ENCODE data around the gene ZNF862.
A peak's percentile ranks its signal among the peaks of the same experiment; 100 is the strongest.

ZNF862 gene

DNA sequence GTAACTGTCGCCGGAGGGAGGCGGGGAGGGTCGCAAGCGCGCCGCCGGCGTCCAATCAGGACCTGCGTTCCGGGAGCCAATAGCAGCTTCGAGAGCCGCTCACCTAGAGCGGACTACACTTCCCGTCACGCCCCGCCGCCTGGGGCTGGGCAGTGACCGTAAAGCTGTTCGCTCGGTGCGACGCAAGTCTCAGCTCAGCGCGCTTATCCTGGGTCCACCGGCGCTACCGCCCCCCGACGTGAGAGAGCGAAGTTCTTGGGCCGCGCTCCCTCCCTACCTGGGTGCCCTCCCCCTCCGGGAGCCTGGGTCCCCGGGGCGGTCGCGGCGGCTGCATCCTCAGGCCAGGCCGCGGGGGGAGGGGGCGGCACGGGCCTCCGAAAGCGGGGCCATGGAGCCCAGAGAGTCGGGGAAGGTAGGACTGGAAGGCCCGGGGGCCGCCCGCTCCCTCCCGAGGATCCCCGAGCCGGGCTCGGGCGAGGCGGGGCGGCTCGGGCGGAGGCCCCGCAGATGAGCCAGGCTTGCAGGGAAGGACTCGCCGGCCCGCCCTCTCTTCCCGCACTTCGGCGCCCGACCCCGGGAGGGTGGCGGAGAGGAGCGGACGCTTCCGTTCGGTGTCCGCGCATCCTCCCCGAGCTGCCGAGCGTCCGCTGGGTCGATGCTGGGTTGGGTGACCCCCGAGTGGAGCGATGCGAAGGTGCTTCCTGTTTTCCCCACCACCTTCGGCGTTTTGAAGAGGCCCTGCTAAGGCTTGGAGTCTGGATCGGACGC, at the start of gene ZNF862:
Gene ZNF862, plus strand, starts transcription at position 152 of the 768 bp plus-strand sequence. Its CDS starts 237 bp downstream, at position 389.
- DNase-seq = peak; percentile 90 to 96 (median 94)

GRCh38 chr7:149789101-149789500, 49.1 kb upstream of the ZNF862 start:
- no peak for DNase-seq

DNA sequence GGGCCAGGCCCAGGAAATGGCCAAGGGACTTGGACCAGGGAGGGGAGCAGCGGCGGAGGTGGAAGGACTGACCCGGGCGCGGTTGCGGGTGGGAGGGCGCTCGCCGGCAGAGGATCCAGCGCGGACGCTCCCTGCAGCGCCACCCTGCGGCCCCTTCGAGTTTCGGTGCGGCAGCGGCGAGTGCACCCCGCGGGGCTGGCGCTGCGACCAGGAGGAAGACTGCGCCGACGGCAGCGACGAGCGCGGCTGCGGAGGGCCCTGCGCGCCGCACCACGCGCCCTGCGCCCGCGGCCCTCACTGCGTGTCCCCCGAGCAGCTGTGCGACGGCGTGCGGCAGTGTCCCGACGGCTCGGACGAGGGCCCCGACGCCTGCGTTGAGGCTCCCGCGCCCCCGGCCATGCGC, 48.0 kb upstream of the ZNF862 start:
- peak in 5 of 6 experiments; percentile 6 to 27 (median 20) for DNase-seq

DNA sequence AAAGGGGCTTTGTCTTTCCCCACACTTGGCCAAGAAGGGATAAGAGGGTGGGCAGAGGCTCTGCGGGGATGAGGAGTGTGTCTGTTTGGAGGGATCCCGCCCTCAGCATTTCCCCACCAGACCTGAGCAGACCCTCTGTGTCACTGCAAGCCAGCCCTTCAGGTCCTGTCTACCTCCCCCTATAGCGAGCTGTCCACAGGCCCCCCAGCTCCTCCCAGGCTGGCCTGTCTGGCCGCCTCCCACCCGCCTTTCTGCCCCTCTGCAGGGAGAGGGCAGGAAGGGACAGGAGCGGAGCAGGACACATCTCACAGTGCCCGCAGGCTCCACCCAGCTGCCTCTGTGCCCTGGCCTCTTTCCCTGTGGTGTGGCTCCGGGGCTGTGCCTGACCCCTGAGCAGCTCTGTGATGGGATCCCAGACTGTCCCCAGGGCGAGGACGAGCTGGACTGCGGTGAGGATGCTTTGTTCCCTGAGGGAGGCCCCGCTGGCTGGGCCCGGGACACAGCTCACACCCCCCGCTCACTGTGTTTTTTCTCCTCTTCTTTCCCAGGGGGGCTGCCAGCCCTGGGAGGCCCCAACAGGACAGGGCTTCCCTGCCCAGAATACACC, 47.3 kb upstream of the ZNF862 start:
- no peak for DNase-seq

GRCh38 chr7:149791411-149792219, 46.6 kb upstream of the ZNF862 start:
- DNase-seq = no peak

GRCh38 chr7:149792220-149792595, 46.0 kb upstream of the ZNF862 start:
- DNase-seq = no peak

DNA sequence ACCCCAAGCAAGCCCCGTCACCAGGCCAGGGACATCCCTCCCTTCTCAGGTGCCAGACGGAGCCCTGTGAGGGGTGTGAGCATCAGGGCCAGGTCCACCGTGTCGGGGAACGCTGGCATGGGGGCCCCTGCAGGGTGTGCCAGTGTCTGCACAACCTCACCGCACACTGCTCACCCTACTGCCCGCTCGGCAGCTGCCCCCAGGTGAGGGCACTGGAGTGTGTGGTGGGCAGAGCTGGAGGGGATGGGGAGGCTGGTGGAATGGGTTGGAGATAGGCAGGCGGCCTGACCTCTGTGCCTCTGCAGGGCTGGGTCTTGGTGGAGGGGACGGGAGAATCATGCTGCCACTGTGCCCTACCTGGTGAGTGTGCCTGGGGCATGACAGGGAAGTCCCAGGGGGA, 44.9 kb upstream of the ZNF862 start:
- no peak for DNase-seq

DNA sequence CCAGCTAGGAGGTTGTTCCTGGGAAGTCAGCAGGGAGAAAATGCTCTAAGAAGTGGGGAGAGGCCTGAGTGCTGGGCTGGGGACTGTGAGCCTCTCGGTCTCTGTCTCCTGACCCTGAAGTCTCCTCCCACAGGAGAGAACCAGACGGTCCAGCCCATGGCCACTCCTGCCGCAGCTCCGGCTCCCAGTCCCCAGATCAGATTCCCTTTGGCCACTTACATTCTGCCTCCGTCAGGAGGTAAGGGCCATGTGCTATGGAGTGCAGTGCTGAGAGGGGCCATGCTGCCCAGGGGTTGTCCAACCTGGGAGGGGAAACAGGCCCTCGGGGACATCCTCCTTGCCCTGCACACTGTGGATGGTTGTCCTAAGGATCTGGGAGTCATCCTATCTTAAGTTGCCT, 43.5 kb upstream of the ZNF862 start:
- no peak for DNase-seq

GRCh38 chr7:149795126-149795525, 43.0 kb upstream of the ZNF862 start:
- DNase-seq = no peak

- no peak for DNase-seq
These were observed 41.8 kb upstream of the ZNF862 start for GRCh38 chr7:149796287-149796860.

DNA sequence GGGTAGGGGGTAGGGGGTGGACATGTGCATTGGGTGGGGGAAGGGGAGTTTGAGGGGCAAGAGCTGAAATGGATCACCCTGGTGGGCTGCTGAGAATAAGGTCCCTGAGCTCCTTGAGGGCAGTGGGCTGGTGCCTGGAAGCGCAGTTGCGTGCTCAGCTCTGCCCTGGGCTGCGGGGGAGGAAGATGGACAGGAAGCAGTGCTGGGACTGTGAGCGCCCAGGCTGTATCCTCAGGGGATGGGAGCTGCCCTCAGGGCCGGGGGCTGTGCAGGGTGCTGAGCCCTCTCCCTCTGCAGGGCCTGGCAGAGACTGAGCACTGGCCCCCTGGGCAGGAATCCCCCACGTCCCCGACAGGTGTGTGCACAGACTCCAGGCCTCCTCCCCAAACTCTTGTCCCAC, 40.4 kb upstream of the ZNF862 start:
- DNase-seq = no peak

DNA sequence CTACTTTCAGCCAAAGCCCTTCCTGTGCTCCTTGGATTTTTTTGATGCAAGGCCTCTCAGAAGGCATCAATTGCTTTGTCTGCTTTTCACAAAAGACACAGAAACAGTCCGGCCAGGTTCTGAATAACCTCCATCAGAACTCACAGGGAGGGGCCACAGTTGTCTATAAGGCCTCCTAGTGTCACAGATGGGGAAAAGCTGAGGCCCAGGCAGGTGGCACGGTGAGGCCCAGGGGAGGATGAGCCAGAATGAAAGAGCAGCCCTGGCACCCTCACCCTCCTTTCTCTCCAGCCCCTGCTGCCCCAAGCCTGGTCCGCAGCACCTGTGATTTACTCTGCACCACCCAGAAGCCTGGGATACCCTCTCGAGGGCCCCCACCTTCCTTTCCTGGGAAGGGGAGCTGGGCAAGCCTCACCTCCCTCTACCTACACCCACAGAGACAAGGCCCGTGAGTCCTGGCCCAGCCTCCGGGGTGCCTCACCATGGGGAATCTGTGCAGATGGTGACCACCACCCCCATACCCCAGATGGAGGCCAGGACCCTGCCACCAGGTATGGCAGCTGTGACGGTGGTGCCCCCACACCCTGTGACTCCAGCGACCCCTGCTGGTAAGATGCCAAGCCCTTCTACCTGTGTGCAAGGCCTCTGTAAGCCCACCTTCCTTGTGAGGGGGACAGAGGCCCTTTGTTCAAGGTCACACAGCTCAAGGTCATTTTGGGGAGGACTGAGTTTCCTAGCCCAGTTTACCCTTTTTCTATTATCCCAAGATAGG, 38.6 kb upstream of the ZNF862 start:
- DNase-seq = peak; percentile 23 to 67 (median 52)

- DNase-seq = no peak
These were observed 38.0 kb upstream of the ZNF862 start for GRCh38 chr7:149800169-149800555.

- DNase-seq = no peak
These were observed 37.1 kb upstream of the ZNF862 start for GRCh38 chr7:149801002-149801566.

- DNase-seq = no peak
These were observed 36.4 kb upstream of the ZNF862 start for GRCh38 chr7:149801816-149802215.

DNA sequence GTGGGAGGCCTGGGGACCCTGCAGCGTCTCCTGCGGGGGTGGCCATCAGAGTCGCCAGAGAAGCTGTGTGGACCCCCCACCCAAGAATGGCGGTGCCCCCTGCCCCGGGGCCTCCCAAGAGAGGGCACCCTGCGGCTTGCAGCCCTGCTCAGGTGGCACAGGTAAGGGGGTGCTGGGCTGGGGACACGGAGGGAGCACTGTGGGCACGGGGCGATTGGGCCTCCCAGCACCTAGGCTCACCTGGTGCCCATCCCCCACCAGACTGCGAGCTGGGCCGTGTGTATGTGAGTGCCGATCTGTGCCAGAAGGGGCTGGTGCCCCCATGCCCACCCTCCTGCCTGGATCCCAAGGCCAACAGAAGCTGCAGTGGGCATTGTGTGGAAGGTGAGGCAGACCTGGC, 35.2 kb upstream of the ZNF862 start:
- DNase-seq = no peak

GRCh38 chr7:149803551-149804074, 34.6 kb upstream of the ZNF862 start:
- DNase-seq = no peak

- DNase-seq = no peak
These were observed 34.1 kb upstream of the ZNF862 start for GRCh38 chr7:149804106-149804505.

DNA sequence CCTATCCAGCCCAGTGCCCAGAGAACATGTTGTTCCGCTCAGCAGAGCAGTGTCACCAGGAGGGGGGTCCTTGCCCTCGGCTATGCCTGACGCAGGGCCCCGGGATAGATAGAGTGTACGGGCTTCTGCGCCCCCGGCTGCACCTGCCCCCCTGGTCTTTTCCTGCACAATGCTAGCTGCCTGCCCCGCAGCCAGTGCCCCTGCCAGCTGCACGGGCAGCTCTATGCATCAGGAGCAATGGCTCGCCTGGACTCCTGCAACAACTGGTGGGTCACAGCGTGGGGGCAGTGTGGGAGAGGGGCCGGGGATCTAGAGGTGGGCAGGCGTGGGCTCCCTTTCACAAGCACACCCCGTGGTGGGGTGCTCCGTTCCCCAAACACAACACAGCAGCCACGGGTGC, 31.4 kb upstream of the ZNF862 start:
- no peak for DNase-seq

DNA sequence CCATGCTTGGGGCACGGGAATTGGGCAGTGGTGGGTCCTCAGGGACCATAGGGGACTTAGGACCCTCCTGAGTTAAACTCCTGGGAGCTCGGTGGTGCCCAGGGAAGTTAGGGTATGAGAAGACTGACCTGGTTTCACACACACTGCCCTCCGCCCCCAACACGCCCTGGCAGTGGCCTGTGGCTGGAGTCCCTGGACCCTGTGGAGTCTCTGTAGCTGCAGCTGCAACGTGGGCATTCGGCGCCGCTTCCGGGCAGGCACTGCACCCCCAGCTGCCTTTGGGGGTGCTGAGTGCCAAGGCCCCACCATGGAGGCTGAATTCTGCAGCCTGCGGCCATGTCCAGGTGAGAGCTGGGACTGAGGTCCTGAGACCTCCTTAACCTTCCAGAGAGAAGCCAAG, 29.9 kb upstream of the ZNF862 start:
- DNase-seq = no peak

- no peak for DNase-seq
These were observed 29.0 kb upstream of the ZNF862 start for GRCh38 chr7:149809215-149809614.

GRCh38 chr7:149811221-149811620, 27.0 kb upstream of the ZNF862 start:
- DNase-seq = no peak
